GM21723 (cell line): ENCODE results near the gene FBLN1.

Experiments
- ATAC-seq: cut with Tn5 transposase; IDR thresholded peaks from one replicate; pipeline ENCODE4 v1.9.1; 2021; ENCODE audit warnings: mild to moderate bottlenecking, moderate library complexity; ENCODE audit not compliant: unreplicated experiment

The FBLN1 gene

GRCh38 chr22:45631841-45632238 lies 129.2 kb downstream of the FBLN1 start:
- ATAC-seq, result no peak

DNA sequence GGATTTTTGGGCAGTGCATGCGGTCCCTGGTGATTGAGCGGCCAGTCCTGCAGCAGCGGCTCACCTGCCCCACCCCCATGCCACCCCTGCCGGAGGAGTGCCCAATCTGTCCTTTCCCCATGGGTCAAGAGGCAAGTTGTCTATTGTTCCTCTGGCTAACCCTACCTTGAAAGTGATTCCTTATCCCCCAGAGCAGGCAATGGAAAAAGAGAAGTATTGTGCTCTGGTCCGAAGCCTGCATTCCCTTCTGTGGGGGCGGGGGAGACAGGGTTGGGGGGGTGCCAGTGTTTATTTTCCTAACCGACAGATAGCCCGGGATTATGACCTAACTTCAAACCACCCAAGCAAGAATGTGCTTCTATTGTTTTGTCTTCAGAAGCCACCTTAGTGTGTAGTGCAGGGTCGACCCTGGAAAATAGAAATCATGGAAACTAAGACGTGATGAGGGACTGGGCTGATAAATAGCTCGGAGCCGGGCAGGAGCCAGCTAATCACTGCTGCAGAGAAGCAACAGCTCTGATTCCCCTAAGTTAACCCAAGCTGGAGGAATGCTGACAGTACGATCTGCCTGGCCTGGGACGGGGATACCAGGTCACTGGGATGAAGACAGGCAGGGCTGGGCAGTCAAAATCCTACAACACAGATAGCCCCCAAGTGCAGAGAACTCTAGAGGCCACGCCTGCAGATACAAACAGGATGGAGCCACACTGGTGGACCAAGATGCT lies 130.3 kb downstream of the FBLN1 start:
- no peak for ATAC-seq

DNA sequence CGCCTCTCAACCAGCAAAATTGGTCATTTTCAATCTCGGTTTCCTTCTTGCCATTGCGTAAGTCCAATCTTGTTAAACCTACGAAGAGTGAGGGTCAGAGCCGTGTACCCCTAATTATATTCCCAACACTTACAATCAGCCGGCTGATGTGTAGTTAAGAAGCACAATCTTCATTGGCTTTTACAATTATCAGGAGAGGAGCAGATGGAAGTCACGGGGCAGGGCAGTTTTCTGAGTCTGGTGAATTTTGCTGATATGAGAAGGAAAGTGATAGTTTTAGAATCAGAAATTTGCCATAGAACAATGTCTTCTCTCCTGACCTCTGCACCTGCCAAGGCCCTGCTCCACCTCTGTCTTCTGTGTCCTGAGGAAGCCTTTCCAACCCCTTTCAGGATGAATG lies 134.0 kb downstream of the FBLN1 start:
- no peak for ATAC-seq

DNA sequence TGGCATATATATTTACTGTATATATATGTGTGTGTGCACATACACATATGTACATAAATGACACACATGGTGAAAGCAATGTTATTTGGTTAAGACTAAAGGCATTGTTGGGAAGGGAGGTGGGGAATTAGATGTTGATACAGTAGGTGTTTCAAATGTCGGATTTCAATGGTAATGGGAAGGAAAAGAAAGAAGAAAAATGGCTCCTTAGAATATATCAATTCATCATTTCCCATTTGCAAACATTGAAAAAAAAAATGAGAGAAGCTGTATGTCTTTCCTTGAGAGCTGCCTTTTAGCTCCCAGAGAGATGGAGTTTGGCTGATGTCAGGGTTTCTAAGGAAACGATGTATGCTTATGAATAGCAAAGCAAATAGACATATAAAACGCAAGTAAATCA lies 135.5 kb downstream of the FBLN1 start:
- ATAC-seq, result no peak

- ATAC-seq, result no peak
Observed at GRCh38 chr22:45638834-45639746, 136.4 kb downstream of the FBLN1 start.

- ATAC-seq, result no peak
Observed at GRCh38 chr22:45639747-45640102, 137.0 kb downstream of the FBLN1 start.

- no peak for ATAC-seq
Observed at GRCh38 chr22:45640291-45640940, 137.7 kb downstream of the FBLN1 start.

DNA sequence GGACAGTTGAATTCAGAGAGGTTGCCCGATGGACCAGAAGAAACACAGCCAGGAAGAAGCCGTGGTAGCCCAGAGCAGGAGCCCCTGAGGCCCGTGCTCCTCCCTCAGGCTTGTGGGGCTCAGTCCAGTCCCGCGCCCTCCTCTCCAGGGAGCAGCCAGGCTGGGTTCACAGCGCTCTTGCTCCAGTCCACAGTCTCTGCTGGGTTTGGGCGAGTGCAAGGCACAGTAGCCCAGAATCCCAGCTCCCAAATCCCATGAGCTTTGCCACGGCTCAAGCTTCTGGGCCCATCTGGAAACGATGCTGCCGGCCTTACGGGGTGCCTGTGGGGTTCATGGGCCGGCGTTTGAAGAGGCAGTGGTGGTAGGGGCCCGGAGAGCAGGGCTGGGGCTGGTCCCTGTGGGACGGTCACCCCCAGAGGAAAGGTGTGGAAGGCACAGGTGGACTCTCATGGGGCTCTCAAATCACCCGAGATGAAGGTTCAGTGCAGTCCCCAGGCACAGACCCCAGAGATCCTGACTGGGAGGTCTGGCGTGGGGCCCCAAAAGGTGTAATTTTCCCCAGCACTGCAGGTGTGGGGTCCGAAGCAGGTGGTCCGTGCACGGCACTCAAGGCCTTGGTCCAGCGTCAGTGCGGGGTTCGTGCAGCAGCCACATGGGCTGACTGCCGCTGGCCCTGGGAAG lies 138.4 kb downstream of the FBLN1 start:
- ATAC-seq, result no peak

GRCh38 chr22:45642986-45643385 lies 140.3 kb downstream of the FBLN1 start:
- no peak for ATAC-seq

DNA sequence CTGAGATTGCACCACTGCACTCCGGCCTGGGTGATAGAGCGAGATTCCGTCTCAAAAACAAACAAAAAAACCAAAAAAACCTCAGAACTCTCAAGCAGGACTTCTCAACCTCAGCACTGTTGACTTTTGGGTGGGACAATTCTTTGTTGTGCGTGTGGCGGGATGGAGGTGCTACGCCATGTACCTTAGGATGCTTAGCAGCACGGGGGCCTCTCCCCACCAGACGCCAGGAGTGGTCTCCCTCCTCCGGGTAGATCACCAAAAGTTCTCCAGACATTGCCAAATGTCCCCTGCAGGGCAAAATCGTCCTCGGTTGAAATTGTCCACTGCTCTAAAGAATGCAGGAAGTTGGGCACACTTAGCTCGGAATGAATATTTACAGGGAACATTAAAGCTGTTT lies 142.0 kb downstream of the FBLN1 start:
- no peak for ATAC-seq

DNA sequence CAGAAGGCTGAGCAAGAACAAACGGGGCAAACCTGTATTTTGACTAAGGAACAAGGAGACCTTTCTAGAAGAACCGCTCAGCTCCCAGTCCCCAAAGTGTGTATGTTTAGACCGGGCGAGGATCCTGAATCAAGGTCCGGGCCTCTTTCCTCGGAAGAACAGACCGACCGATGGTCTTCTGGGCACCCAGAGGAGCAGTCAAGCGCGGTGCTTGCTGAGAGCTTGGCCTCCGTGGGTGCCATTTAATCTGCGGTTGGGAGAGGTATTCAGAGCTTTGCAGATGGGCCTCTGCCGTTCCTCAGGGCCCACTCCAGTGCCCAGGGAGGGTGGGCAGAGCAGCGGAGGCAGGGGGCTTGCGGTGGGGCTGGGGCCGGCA lies 142.5 kb downstream of the FBLN1 start:
- no peak for ATAC-seq

GRCh38 chr22:45645526-45646414 lies 143.1 kb downstream of the FBLN1 start:
- ATAC-seq, result no peak

- ATAC-seq, result no peak
Observed at GRCh38 chr22:45647532-45648225, 145.0 kb downstream of the FBLN1 start.

DNA sequence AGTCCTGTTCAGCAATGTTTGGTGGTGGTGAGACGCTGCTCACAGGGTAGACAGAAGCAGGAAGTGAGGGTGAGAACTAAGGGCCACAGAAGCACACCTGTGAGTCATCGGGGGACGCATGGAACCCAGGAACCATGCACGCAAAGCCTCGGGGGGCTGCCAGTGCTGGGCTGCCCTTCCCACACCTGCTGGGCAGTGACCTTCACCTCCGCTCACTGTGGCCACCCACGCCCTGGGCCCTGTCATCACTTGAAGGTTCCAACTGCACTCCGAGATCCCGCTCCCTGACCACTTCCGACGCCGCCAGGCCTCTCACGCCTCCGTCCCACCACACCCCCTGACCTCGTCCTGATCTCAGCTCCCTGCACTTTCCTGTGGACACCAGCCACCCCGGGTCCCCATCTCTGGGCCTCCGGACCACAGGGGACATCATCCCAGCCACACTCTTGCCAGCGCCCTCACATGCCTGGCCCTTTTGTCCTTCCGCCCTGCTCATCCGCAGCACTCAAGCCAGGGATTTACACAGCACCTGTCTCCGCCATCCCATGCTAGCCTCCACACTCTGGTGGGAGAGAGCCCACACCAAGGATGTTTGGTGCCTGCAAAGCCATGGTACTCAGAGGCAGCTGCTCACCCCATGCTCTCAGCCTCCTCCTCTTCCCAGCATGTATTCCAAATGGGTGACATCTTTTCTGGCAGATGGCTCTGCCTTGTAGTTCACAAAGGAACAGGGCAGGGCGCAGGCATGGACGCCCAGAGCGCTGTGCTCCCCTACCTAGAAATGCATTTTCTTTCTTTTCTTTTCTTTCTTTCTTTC lies 145.8 kb downstream of the FBLN1 start:
- ATAC-seq, result no peak

DNA sequence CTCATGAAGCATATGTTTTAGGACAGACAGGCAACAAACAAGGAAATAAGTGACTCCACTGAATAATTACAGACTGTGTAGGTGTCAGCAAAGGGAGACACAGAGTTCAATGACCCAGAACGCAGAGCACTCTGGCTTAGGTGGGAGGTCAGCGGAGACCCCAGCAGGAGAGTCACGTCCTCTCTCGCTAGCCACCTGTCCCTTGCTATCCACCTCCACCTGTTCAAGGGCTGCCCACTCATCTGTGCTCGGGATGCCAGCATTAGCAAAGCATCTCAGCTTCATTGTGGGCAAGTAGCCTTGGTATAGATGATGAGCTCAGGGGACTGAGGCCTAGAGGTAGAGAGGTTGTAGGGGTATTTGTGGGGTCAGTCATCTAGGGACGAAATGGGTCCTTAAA lies 147.1 kb downstream of the FBLN1 start:
- ATAC-seq, result no peak

DNA sequence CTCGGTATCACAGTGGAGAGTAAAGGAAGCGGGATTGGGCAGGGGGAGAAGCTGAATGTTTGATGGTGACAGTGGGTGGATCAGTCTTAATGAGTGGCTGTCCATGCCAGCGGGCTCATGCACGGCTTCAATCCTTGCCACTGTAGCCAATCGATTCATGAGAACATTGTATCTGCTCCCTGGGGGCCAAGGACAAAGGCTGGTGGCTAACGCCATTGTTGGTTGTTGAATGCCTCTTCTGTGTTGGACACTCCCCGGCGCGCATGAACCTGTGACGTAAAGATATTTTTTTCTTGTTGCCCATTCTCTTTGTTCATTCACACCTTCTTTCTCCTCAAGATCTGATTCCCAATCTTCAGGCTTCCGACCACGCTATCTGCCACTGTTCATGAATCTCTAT lies 148.0 kb downstream of the FBLN1 start:
- ATAC-seq, result no peak
